Brain microvascular endothelial cell (primary cell): Measurements from ENCODE around the gene HRH2.

Source experiments
- DNase-seq: peaks from one replicate; pipeline ENCODE4 v3.0.0-alpha.2; 2020
- H3K27ac ChIP-seq: fragments of 250-450 bp; sonication (Bioruptor Pico); 2 replicates; pipeline ENCODE4 v1.5.1; 2020; ENCODE audit warnings: mild to moderate bottlenecking, moderate library complexity
- H3K27me3 ChIP-seq: fragments of 250-450 bp; sonication (Bioruptor Pico); replicated peaks from 2 replicates; pipeline ENCODE4 v1.5.1; 2020; ENCODE audit warnings: mild to moderate bottlenecking
- H3K36me3 ChIP-seq: fragments of 250-450 bp; sonication (Bioruptor Pico); replicated peaks from 2 replicates; pipeline ENCODE4 v1.5.1; 2020; ENCODE audit warnings: mild to moderate bottlenecking
- H3K4me3 ChIP-seq: 2 replicates; pipeline ENCODE4 v1.5.1; 2011; ENCODE audit warnings: low read depth, mild to moderate bottlenecking, control low read depth, low read length, moderate library complexity
- in situ Hi-C: cut with HindIII; loops from 2 replicates; pipeline ENCODE4 v1.10.0; 2017; ENCODE audit warnings: low sequenced_read_pairs, low pct_ligation_motif_present
- TF ChIP-seq, protein P1 (sequence below): IDR thresholded peaks from 2 replicates; pipeline ENCODE4 v1.5.1; 2011; ENCODE audit warnings: low read depth, mild to moderate bottlenecking, moderate library complexity, low read length, control low read depth, inconsistent platforms; ENCODE audit errors: missing control alignments

Gene HRH2

GRCh38 chr5:175737481-175737880 is 79.6 kb downstream of the HRH2 start:
- Histone ChIP-seq H3K27me3 (no peaks in the 10 kb centered on the region), H3K36me3 (no peaks in the 10 kb centered on the region), H3K4me3 (no peak overlapping the region), H3K27ac (no peak overlapping the region)
- TF ChIP-seq, protein P1, sequence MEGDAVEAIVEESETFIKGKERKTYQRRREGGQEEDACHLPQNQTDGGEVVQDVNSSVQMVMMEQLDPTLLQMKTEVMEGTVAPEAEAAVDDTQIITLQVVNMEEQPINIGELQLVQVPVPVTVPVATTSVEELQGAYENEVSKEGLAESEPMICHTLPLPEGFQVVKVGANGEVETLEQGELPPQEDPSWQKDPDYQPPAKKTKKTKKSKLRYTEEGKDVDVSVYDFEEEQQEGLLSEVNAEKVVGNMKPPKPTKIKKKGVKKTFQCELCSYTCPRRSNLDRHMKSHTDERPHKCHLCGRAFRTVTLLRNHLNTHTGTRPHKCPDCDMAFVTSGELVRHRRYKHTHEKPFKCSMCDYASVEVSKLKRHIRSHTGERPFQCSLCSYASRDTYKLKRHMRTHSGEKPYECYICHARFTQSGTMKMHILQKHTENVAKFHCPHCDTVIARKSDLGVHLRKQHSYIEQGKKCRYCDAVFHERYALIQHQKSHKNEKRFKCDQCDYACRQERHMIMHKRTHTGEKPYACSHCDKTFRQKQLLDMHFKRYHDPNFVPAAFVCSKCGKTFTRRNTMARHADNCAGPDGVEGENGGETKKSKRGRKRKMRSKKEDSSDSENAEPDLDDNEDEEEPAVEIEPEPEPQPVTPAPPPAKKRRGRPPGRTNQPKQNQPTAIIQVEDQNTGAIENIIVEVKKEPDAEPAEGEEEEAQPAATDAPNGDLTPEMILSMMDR: no peak
- in situ Hi-C loops: no loop called here
- no peak for DNase-seq

DNA sequence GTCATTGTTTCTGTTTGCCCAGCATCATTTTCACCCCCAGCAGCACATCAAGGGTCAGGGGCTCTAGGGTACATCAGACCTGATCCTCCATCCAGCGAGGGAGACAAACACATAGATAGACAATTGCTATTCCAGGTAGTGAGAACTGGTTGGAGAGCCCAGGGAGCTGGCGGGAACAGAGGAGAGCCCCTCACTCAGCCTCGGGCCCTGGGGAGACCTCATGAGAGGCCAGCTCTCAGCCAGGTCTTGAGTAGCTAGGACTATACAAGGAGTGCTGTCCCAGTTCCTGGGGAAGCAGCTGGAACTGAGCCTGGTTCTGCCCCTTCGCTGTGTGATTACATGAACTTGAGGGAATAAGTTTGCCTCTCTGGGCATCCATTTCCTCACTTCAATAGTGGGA is 80.3 kb downstream of the HRH2 start:
- TF ChIP-seq, protein P1: no peak
- in situ Hi-C loops: no loop called here
- Histone ChIP-seq H3K27me3 (no peaks in the 10 kb centered on the region), H3K36me3 (no peaks in the 10 kb centered on the region), H3K27ac (no peak overlapping the region), H3K4me3 (no peak overlapping the region)
- no peak for DNase-seq

DNA sequence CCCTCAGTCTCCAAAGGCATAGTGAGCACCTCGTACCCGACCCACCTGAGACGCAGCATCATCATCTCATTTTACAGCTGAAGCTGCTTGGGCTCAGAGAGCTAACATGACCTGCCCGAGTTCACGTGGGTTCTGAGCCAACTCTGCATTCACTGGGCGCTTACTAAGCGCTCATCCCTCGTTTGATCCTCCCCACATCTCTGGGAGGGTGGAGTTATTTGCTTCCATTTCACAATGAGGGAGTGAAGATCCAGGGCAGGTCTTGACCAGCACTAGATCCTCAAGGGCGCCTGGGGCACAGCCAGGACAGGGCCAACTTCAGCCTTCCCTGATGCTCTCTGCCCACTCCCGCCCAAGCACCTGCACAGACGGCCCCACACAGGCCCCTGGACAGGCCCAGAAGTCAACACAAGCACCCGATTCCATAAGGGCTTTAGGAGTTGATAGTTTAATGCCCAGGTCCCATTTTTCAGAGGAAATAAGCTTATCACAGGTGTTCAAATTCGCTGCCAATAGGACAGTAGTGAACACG is 80.8 kb downstream of the HRH2 start:
- TF ChIP-seq, protein P1: no peak
- Histone ChIP-seq H3K27ac (no peak overlapping the region), H3K27me3 (no peaks in the 10 kb centered on the region), H3K36me3 (no peaks in the 10 kb centered on the region), H3K4me3 (no peak overlapping the region)
- in situ Hi-C loops: no loop called here
- DNase-seq: no peak

DNA sequence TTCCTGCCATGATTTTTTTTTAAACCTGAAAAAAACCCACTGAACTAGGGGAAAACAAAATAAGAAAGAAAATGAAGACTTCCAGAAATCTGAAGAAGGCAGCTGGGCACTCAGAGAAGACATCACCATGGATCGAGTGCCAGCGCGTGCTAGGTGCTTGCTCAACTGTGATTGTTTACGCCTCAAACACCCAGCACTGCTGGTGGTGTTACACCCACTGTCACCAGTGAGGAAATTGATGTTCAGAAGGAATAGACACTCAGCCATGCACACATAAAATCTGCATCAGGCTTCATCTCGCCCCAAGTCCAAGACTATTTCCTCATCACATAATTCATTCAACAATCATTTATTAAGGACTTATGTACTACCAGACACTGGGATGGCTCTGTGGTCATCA is 82.1 kb downstream of the HRH2 start:
- in situ Hi-C loops: no loop called here
- Histone ChIP-seq H3K4me3 (no peak overlapping the region), H3K36me3 (no peaks in the 10 kb centered on the region), H3K27ac (no peak overlapping the region), H3K27me3 (no peaks in the 10 kb centered on the region)
- TF ChIP-seq, protein P1: no peak
- no peak for DNase-seq

- H3K4me3 ChIP-seq: no peak overlapping the region
- H3K27me3 ChIP-seq: no peaks in the 10 kb centered on the region
- no peak overlapping the region for H3K27ac ChIP-seq
- DNase-seq: no peak
- in situ Hi-C loops: no loop called here
- TF ChIP-seq, protein P1: no peak
- H3K36me3 ChIP-seq: no peaks in the 10 kb centered on the region
Observed at GRCh38 chr5:175741556-175741955, 83.7 kb downstream of the HRH2 start.

DNA sequence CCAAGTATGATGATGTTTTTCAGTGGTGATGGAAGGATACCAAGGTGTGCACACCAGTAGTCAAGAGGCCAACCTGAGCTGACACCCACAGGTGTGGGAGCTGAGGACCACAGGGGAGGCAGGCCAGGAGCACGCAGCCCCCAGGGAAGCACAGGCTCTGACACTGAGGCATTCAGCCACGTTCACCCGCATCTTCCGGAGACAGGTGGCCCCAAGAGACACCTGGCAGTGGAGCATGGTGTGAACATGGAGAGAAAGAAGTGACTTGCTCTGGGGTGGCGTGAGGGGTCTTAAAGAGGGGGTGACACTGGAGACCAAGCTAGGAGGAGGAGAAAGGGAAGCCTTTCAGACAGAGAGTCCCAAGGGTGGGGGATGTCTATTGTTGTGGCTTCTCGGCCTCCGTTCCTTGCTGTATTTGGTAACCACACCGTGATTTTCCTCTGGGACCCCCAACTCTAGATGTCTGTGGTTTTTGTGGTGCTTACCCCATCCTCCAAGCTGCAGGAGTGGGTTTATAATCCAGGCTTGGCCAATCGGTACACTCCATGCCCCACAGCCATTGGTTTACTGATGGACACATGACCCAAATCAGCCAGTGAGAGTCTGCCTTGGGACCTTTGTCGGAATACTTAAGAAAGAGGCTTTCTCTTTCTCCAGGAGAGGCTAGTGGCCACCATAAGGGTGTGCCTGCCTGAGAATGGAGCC is 84.6 kb downstream of the HRH2 start:
- H3K27me3 ChIP-seq: no peaks in the 10 kb centered on the region
- in situ Hi-C loops: no loop called here
- TF ChIP-seq, protein P1: no peak
- DNase-seq: no peak
- H3K27ac ChIP-seq: no peak overlapping the region
- no peaks in the 10 kb centered on the region for H3K36me3 ChIP-seq
- no peak overlapping the region for H3K4me3 ChIP-seq
